GM12878 (cell line): ENCODE data around the gene CACFD1. TPM values are rescaled to one million over a fixed set of nuclear protein-coding genes. Genes with fewer than 3 reads are reported as not detected.

Experiments
- BCLAF1 ChIP-seq: fragments of 450-650 bp; IDR thresholded peaks from 2 replicates; pipeline ENCODE4 v1.6.1; 2017; ENCODE audit warnings: antibody characterized with exemption, mild to moderate bottlenecking, moderate library complexity
- BHLHE40 ChIP-seq, 2 experiments: fragments of 450-650 bp in 1 of 2; IDR thresholded peaks; 2 replicates each; pipeline ENCODE4 v1.6.1; 2011 to 2017; ENCODE audit warnings: low read depth in 2 of 2, borderline replicate concordance in 1 of 2, improper control_type of control experiment in 1 of 2, low read length in 1 of 2, mild to moderate bottlenecking in 1 of 2
- FOXM1 ChIP-seq: IDR thresholded peaks from 2 replicates; pipeline ENCODE4 v1.6.1; 2012; ENCODE audit warnings: low read depth, mild to moderate bottlenecking, inconsistent platforms, low read length, moderate library complexity
- MLLT1 ChIP-seq: fragments of 450-650 bp; IDR thresholded peaks from 2 replicates; pipeline ENCODE4 v1.6.1; 2016; ENCODE audit warnings: mild to moderate bottlenecking
- MYB ChIP-seq: fragments of 150-350 bp; IDR thresholded peaks from 2 replicates; pipeline ENCODE4 v1.6.1; 2014; ENCODE audit warnings: mild to moderate bottlenecking, low read depth, low read length, borderline replicate concordance
- POLR2AphosphoS2 ChIP-seq: IDR thresholded peaks from 2 replicates; pipeline ENCODE4 v1.6.1; 2011; ENCODE audit warnings: low read depth, mild to moderate bottlenecking, low read length, improper control_type of control experiment, moderate library complexity
- RB1 ChIP-seq: fragments of 450-650 bp; formaldehyde crosslinking; IDR thresholded peaks from 2 replicates; pipeline ENCODE4 v1.6.1; 2017; ENCODE audit warnings: mild to moderate bottlenecking, borderline replicate concordance
- SP1 ChIP-seq: IDR thresholded peaks from one replicate; pipeline ENCODE4 v1.6.1; 2011; ENCODE audit warnings: low read depth, low read length
- SRF ChIP-seq, 2 experiments: IDR thresholded peaks; 2 replicates each; pipeline ENCODE4 v1.6.1; 2011; ENCODE audit warnings: low read depth in 2 of 2, low read length in 2 of 2, mild to moderate bottlenecking in 1 of 2, moderate library complexity in 1 of 2
- STAT1 ChIP-seq: fragments of 450-650 bp; conservative IDR thresholded peaks from 2 replicates; pipeline ENCODE4 v1.6.1; 2014; ENCODE audit warnings: antibody characterized with exemption, mild to moderate bottlenecking
- STAT3 ChIP-seq: IDR thresholded peaks from 2 replicates; pipeline ENCODE4 v1.6.1; 2011; ENCODE audit warnings: low read depth, low read length, improper control_type of control experiment
- YY1 ChIP-seq: IDR thresholded peaks from 2 replicates; pipeline ENCODE4 v1.6.1; 2011; ENCODE audit warnings: low read depth, mild to moderate bottlenecking, low read length
- polyA plus RNA-seq, 11 experiments: library from polyadenylated mRNA; depleted of rRNA in 4 of 11; unstranded in 6 of 11; stranded (reverse) in 5 of 11; fragments of >200 nt; fragmentation: Nextera tagmentation in 4 of 11; fragmentation: Illumina TruSeq in 1 of 11; extraction: Ambion mirVana in 4 of 11; extraction: Trizol in 1 of 11; gene quantifications; 1 replicate in 1 of 11; 2 replicates in 10 of 11; pipeline versions ENCODE4 v1.2.1 to v1.2.3, GENCODE V29; 2011 to 2016; ENCODE audit warnings: inconsistent platforms in 2 of 11, missing spikeins in 2 of 11, low read depth in 1 of 11
- total RNA-seq, 4 experiments: library from RNA; depleted of rRNA in 3 of 4; stranded (reverse); fragments of >200 nt in 3 of 4; fragmentation: Illumina TruSeq in 1 of 4; extraction: Trizol in 1 of 4; gene quantifications; 2 replicates each; pipeline versions ENCODE4 v1.2.1 to v1.2.3, GENCODE V29; 2013 to 2021
- TF ChIP-seq, protein P1 (sequence below): fragments of 450-650 bp; IDR thresholded peaks from 2 replicates; pipeline ENCODE4 v1.6.1; 2017; ENCODE audit warnings: mild to moderate bottlenecking, low read depth, inconsistent platforms; ENCODE audit not compliant: poor library complexity, severe bottlenecking
- TF ChIP-seq, protein P2 (sequence below): fragments of 450-650 bp; conservative IDR thresholded peaks from 2 replicates; pipeline ENCODE4 v1.6.1; 2017; ENCODE audit warnings: mild to moderate bottlenecking, moderate library complexity
- TF ChIP-seq, protein P3 (sequence below): fragments of 450-650 bp; IDR thresholded peaks from 2 replicates; pipeline ENCODE4 v1.6.1; 2017; ENCODE audit warnings: mild to moderate bottlenecking, moderate library complexity

CACFD1 gene
- total and polyA plus RNA-seq, 10 of the 15 experiments (the other 5 are each of a cell fraction or from before 2014, with no cell fraction given) = 0.09 to 5.8 (median 1.4) TPM; not detected in 1

DNA sequence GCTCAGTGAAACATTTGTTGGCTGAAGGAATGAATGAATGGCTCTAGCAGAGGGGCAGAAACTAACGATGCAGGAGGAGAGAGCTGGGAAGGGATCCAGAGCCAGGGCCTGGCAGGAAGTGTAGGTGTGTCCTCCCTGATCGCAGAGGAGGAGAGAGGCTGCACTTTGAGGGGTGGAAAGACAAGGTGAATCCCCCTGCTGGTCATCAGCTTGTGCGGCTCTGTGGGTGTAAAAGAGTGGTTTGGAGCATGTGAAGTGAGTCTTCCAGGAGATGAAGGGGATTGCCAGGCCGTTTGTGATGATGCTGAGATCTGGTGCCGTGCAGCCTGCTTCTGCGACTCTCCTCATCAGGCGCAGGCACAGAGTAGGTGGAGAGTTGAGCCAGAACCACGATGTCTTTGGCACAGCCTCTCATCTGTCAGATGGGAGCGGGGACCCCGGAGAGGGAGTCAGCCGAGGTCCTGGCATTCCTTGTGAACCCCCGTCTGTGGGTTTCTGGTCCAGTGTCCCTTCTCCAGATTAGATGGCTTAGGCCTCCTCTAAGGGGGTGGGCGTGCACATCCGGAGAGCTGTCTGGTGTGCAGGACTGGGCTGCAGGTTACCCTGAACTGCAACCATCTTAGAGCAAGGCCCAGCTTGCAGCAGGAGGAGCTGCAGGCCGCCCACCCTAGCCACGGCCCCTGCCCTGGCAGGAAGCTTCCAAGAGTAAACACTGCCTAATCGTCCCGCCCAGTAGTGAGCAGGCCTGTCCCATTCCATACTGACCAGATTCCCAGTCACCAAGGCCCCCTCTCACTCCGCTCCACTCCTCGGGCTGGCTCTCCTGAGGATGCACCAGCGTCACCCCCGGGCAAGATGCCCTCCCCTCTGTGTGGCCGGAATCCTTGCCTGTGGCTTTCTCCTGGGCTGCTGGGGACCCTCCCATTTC is 37.9 kb upstream of the CACFD1 start, which contains the start of gene ADAMTS13 (continued):
- peak; percentile 82 for TF ChIP-seq MLLT1
- TF ChIP-seq, protein P1, sequence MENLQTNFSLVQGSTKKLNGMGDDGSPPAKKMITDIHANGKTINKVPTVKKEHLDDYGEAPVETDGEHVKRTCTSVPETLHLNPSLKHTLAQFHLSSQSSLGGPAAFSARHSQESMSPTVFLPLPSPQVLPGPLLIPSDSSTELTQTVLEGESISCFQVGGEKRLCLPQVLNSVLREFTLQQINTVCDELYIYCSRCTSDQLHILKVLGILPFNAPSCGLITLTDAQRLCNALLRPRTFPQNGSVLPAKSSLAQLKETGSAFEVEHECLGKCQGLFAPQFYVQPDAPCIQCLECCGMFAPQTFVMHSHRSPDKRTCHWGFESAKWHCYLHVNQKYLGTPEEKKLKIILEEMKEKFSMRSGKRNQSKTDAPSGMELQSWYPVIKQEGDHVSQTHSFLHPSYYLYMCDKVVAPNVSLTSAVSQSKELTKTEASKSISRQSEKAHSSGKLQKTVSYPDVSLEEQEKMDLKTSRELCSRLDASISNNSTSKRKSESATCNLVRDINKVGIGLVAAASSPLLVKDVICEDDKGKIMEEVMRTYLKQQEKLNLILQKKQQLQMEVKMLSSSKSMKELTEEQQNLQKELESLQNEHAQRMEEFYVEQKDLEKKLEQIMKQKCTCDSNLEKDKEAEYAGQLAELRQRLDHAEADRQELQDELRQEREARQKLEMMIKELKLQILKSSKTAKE = peak; percentile 46
- no peak for TF ChIP-seq YY1
- TF ChIP-seq STAT3 = no peak
- TF ChIP-seq SP1 = no peak
- TF ChIP-seq, protein P2, sequence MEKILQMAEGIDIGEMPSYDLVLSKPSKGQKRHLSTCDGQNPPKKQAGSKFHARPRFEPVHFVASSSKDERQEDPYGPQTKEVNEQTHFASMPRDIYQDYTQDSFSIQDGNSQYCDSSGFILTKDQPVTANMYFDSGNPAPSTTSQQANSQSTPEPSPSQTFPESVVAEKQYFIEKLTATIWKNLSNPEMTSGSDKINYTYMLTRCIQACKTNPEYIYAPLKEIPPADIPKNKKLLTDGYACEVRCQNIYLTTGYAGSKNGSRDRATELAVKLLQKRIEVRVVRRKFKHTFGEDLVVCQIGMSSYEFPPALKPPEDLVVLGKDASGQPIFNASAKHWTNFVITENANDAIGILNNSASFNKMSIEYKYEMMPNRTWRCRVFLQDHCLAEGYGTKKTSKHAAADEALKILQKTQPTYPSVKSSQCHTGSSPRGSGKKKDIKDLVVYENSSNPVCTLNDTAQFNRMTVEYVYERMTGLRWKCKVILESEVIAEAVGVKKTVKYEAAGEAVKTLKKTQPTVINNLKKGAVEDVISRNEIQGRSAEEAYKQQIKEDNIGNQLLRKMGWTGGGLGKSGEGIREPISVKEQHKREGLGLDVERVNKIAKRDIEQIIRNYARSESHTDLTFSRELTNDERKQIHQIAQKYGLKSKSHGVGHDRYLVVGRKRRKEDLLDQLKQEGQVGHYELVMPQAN = no peak
- peak; percentile 83 to 91 for TF ChIP-seq BHLHE40 (IDR thresholded peaks at IDR 0.05; ENCODE audit: borderline replicate concordance in 1 of 2, low read depth in 2 of 2, low read length in 1 of 2)
- no peak for TF ChIP-seq STAT1
- TF ChIP-seq RB1 = no peak
- TF ChIP-seq POLR2AphosphoS2 = no peak
- TF ChIP-seq, protein P3, sequence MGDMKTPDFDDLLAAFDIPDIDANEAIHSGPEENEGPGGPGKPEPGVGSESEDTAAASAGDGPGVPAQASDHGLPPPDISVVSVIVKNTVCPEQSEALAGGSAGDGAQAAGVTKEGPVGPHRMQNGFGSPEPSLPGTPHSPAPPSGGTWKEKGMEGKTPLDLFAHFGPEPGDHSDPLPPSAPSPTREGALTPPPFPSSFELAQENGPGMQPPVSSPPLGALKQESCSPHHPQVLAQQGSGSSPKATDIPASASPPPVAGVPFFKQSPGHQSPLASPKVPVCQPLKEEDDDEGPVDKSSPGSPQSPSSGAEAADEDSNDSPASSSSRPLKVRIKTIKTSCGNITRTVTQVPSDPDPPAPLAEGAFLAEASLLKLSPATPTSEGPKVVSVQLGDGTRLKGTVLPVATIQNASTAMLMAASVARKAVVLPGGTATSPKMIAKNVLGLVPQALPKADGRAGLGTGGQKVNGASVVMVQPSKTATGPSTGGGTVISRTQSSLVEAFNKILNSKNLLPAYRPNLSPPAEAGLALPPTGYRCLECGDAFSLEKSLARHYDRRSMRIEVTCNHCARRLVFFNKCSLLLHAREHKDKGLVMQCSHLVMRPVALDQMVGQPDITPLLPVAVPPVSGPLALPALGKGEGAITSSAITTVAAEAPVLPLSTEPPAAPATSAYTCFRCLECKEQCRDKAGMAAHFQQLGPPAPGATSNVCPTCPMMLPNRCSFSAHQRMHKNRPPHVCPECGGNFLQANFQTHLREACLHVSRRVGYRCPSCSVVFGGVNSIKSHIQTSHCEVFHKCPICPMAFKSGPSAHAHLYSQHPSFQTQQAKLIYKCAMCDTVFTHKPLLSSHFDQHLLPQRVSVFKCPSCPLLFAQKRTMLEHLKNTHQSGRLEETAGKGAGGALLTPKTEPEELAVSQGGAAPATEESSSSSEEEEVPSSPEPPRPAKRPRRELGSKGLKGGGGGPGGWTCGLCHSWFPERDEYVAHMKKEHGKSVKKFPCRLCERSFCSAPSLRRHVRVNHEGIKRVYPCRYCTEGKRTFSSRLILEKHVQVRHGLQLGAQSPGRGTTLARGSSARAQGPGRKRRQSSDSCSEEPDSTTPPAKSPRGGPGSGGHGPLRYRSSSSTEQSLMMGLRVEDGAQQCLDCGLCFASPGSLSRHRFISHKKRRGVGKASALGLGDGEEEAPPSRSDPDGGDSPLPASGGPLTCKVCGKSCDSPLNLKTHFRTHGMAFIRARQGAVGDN = peak; percentile 78
- 0 out of 2 replicates have a peak, but pooled peaks have one; percentile 60 for TF ChIP-seq MYB
- no peak for TF ChIP-seq SRF (IDR thresholded peaks at IDR 0.05; ENCODE audit: low read depth in 2 of 2, low read length in 2 of 2)
- no peak for TF ChIP-seq BCLAF1
- no peak for TF ChIP-seq FOXM1
